ENCODE data around the gene PTPRD. TPM values are rescaled to one million over a fixed set of nuclear protein-coding genes. Genes with fewer than 3 reads are reported as not detected.
A peak's percentile ranks its signal among the peaks of the same experiment; 100 is the strongest.

The PTPRD gene
- total RNA-seq, 2 experiments from 2014 or later = 0.03 TPM; not detected in 1

DNA sequence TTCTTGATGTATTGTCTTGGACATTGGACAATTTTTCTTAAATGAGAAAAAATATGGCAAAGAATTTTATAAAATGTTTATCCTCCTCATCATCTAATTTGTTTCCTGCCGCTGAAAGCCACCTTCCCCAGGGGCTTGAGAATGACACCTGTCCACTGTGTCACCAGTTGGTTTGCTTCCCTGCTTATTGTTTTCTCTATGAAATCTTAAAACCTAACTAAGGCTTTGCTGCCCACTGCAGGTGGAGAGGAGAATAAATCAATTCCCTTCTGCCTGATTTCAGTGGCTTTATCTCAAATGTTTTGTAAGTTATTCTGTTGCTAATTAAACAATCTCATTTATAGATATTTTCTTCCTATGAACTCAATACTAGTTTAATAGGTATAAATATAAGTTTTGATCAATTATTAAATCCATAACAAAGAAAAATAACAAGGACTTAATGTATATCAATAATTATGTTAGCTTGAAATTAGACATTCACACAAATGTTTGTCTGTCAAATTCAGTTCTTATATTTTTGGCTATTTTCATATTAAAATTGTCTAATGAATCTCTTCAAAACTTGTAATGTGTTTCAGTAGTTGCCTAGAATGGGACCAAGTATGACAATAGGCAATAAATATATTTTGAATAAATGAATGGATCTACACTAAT, 822.5 kb downstream of the PTPRD start:
- H3K4me3 ChIP-seq (ENCODE audit: low read depth, low read length, poor library complexity, severe bottlenecking) = no peak overlapping the region
- H3K4me2 ChIP-seq (ENCODE audit: low read length) = peak overlapping the region; percentile 55
- H3K9me3 ChIP-seq (ENCODE audit: low read length) = no peaks in the 10 kb centered on the region
- ChIA-PET POLR2A (interaction anchor here (0.6 to 6.0 kb wide), 22 partner anchors 9 to 1327 kb away, joined by 3 to 135 read pairs (median 4); no protein-coding TSS in a partner anchor), CTCF (ENCODE audit: unreplicated experiment) (interaction anchor here (1.6 to 3.6 kb wide), 2 partner anchors 97 to 183 kb away, joined by 3 to 36 read pairs; no protein-coding TSS in a partner anchor)
- peak; percentile 89 for DNase-seq (ENCODE audit: low spot score)
- H4K20me1 ChIP-seq (ENCODE audit: insufficient read depth, low read length) = no peaks in the 10 kb centered on the region
- peaks cover 48% of the 10 kb centered on the region for H3K4me1 ChIP-seq (ENCODE audit: insufficient read depth, low read length, poor library complexity, severe bottlenecking)
- peak overlapping the region; percentile 31 for H3K27ac ChIP-seq (ENCODE audit: low read depth, low read length, poor library complexity, severe bottlenecking)
- H3K79me2 ChIP-seq (ENCODE audit: insufficient read depth, low read depth, low read length) = no peaks in the 10 kb centered on the region
- no peaks in the 10 kb centered on the region; the same call in 1 of the 2 replicates for H3K9me2 ChIP-seq (ENCODE audit: insufficient read depth, low read length)
- H3K36me3 ChIP-seq (ENCODE audit: insufficient read depth, low read length) = no peaks in the 10 kb centered on the region
- no TSS peak for BruUV-seq (replicated peaks)
- intact Hi-C loops (cut with micrococcal nuclease; ENCODE audit: unreplicated experiment) = loop anchor here (1.0 to 5.0 kb wide), 4 partner anchors 153 to 1813 kb away; no protein-coding TSS in a partner anchor
- TF ChIP-seq, protein P1, sequence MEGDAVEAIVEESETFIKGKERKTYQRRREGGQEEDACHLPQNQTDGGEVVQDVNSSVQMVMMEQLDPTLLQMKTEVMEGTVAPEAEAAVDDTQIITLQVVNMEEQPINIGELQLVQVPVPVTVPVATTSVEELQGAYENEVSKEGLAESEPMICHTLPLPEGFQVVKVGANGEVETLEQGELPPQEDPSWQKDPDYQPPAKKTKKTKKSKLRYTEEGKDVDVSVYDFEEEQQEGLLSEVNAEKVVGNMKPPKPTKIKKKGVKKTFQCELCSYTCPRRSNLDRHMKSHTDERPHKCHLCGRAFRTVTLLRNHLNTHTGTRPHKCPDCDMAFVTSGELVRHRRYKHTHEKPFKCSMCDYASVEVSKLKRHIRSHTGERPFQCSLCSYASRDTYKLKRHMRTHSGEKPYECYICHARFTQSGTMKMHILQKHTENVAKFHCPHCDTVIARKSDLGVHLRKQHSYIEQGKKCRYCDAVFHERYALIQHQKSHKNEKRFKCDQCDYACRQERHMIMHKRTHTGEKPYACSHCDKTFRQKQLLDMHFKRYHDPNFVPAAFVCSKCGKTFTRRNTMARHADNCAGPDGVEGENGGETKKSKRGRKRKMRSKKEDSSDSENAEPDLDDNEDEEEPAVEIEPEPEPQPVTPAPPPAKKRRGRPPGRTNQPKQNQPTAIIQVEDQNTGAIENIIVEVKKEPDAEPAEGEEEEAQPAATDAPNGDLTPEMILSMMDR (conservative IDR thresholded peaks at IDR 0.05; ENCODE audit: low read length) = peak; percentile 98
- TF ChIP-seq EZH2phosphoT487 (IDR thresholded peaks at IDR 0.05; ENCODE audit: borderline replicate concordance, low read depth, low read length) = no peak
- peak overlapping the region; percentile 68; the same call in 1 of the 2 replicates for H2AFZ ChIP-seq (ENCODE audit: low read length)

DNA sequence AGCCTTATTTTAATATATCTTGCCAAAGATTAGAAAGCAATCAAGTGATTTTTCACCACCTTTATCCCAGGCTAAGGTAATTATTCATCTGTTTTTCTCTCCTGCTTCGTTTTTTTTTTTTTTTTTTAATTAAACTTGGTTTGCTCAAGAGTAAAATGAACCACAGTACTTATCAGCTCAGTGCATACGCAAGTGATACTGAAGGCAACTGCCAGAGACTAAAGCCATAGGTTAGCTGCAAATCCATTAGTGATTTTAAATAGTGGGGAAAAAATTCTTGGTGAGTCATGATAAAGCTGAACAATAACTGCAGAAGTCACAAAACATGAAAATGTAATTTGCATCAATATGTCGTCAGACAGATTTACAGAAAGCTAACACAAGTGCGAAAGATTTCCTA, 829.1 kb downstream of the PTPRD start:
- H3K4me2 ChIP-seq (ENCODE audit: low read length) = no peak overlapping the region
- DNase-seq (ENCODE audit: low spot score) = no peak
- POLR2A ChIA-PET = interaction anchor here (0.6 to 1.9 kb wide), 16 partner anchors 11 to 186 kb away, joined by 3 to 7 read pairs (median 3); no protein-coding TSS in a partner anchor
- H3K4me1 ChIP-seq (ENCODE audit: insufficient read depth, low read length, poor library complexity, severe bottlenecking) = peaks cover 3% of the 10 kb centered on the region
- intact Hi-C loops (cut with micrococcal nuclease; ENCODE audit: unreplicated experiment) = no loop called here
- TF ChIP-seq, protein P1 (conservative IDR thresholded peaks at IDR 0.05; ENCODE audit: low read length) = no peak
- no peak for TF ChIP-seq EZH2phosphoT487 (IDR thresholded peaks at IDR 0.05; ENCODE audit: borderline replicate concordance, low read depth, low read length)
- H3K79me2 ChIP-seq (ENCODE audit: insufficient read depth, low read depth, low read length) = no peaks in the 10 kb centered on the region
- CTCF ChIA-PET (ENCODE audit: unreplicated experiment) = interaction anchor here (0.6 kb wide), 1 partner anchor 36 kb away, joined by 3 read pairs; no protein-coding TSS in a partner anchor
- no peak overlapping the region for H2AFZ ChIP-seq (ENCODE audit: low read length)
- H4K20me1 ChIP-seq (ENCODE audit: insufficient read depth, low read length) = no peaks in the 10 kb centered on the region
- H3K36me3 ChIP-seq (ENCODE audit: insufficient read depth, low read length) = no peaks in the 10 kb centered on the region
- no peaks in the 10 kb centered on the region; the same call in 1 of the 2 replicates for H3K9me2 ChIP-seq (ENCODE audit: insufficient read depth, low read length)
- no TSS peak for BruUV-seq (replicated peaks)
- H3K4me3 ChIP-seq (ENCODE audit: low read depth, low read length, poor library complexity, severe bottlenecking) = no peak overlapping the region
- no peak overlapping the region for H3K27ac ChIP-seq (ENCODE audit: low read depth, low read length, poor library complexity, severe bottlenecking)
- no peaks in the 10 kb centered on the region for H3K9me3 ChIP-seq (ENCODE audit: low read length)

DNA sequence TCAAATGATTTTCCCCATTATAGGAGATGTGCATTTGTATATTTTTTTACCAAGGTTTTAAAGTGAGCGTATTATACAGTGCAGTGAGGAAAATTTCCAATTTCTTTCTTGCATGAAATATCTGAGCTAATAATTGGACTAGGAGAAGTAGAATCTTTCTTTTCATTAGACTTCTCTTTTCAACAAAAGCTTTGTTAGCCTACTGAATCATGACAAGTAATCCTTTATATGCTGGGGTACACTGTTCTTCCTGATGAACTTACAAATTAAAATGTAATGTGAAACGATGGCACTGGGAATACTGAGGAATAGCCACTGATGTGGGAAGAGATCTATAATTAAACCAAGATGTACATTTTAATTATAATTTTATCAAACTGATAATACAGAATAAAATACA, 829.6 kb downstream of the PTPRD start:
- H3K4me3 ChIP-seq (ENCODE audit: low read depth, low read length, poor library complexity, severe bottlenecking) = no peak overlapping the region

More for the DNA sequence above, 829.6 kb downstream of the PTPRD start:
- H3K9me2 ChIP-seq (ENCODE audit: insufficient read depth, low read length) = no peaks in the 10 kb centered on the region; the same call in 1 of the 2 replicates
- no peaks in the 10 kb centered on the region for H3K79me2 ChIP-seq (ENCODE audit: insufficient read depth, low read depth, low read length)
- no TSS peak for BruUV-seq (replicated peaks)
- no peak for DNase-seq (ENCODE audit: low spot score)
- H4K20me1 ChIP-seq (ENCODE audit: insufficient read depth, low read length) = no peaks in the 10 kb centered on the region
- no peak overlapping the region for H3K4me2 ChIP-seq (ENCODE audit: low read length)
- POLR2A ChIA-PET = interaction anchor here (0.6 to 1.9 kb wide), 8 partner anchors 9 to 177 kb away, joined by 3 to 7 read pairs (median 3); no protein-coding TSS in a partner anchor
- H3K9me3 ChIP-seq (ENCODE audit: low read length) = no peaks in the 10 kb centered on the region
- no peak overlapping the region for H2AFZ ChIP-seq (ENCODE audit: low read length)
- intact Hi-C loops (cut with micrococcal nuclease; ENCODE audit: unreplicated experiment) = no loop called here
- no peaks in the 10 kb centered on the region for H3K36me3 ChIP-seq (ENCODE audit: insufficient read depth, low read length)
- CTCF ChIA-PET (ENCODE audit: unreplicated experiment) = no interaction called here
- TF ChIP-seq, protein P1 (conservative IDR thresholded peaks at IDR 0.05; ENCODE audit: low read length) = no peak
- no peak for TF ChIP-seq EZH2phosphoT487 (IDR thresholded peaks at IDR 0.05; ENCODE audit: borderline replicate concordance, low read depth, low read length)
- H3K4me1 ChIP-seq (ENCODE audit: insufficient read depth, low read length, poor library complexity, severe bottlenecking) = no peaks in the 10 kb centered on the region
- no peak overlapping the region for H3K27ac ChIP-seq (ENCODE audit: low read depth, low read length, poor library complexity, severe bottlenecking)

Data from OCI-LY7 (cell line).